ENCODE measurements around the gene GRID1.

DNA sequence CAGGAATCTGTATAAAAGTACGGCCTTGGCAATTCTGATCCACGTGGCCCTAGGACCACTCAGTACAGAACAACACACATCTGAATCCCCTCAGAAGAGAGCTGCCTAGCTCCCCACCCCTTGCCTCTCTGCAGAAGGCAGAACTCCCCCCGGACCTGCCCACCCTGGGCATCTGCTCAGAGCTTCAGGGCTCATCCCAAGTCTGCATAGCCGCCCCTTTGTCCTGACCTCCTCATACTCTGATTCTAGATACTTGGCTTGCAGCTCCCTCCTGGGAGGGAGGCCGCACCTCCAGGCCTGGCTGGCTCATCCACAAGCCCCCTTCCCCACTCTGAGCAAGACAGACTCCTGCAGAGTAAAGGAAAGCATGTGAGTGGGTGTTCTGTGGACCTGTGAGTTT, 49.6 kb downstream of the GRID1 start:
- no peak for TF ChIP-seq EZH2 (IDR thresholded peaks at IDR 0.05; ENCODE audit: insufficient read depth, poor library complexity, severe bottlenecking)
- TF ChIP-seq EZH2phosphoT487 (IDR thresholded peaks at IDR 0.05; ENCODE audit: insufficient read depth, low read depth) = no peak
